ENCODE measurements around the gene BDH1.
A peak's percentile ranks its signal among the peaks of the same experiment; 100 is the strongest.
"Not testable (repeated sequence)": the region's sequence is repeated elsewhere in the genome, so short reads cannot be mapped to it uniquely, and the experiment has no call there.

Gene BDH1, protein sequence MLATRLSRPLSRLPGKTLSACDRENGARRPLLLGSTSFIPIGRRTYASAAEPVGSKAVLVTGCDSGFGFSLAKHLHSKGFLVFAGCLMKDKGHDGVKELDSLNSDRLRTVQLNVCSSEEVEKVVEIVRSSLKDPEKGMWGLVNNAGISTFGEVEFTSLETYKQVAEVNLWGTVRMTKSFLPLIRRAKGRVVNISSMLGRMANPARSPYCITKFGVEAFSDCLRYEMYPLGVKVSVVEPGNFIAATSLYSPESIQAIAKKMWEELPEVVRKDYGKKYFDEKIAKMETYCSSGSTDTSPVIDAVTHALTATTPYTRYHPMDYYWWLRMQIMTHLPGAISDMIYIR

GRCh38 chr3:197555281-197556261 is at the start of gene BDH1:
TSS of gene BDH1 (minus strand) at chr3:197555968. CDS start at chr3:197546443, 9,525 bp downstream.
- DNase-seq: no peak

DNA sequence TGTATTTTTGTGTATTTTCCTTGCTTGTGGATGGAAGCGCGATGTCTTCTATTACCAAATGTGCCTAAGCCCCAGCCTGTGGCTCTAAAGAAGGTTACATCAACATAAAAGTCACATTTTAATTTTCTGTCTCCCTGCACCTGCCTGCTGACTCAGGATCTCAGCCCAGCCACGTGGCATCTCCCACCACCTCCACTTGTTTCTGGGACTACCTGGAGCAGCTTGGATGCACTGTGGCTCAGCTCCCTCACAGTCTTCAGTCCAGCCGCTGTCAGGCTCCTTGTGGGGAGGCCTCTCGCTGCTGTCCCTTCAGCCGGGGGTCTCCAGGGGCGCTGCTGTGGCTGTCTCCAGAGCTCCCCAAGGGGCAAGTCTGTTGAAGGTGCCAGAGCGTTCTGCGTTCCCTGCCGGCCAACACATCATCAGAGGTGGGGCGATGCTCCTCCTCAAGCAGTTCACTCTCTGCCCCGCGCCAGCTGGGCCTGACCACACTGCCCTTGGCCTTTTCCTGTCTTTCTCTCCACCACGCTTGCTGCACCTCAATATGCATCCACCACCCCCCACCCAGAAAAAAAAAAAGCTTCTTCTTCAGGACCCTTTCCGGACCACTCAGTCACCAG is 47.7 kb upstream of the BDH1 start:
- DNase-seq: no peak

- not testable (repeated sequence) for DNase-seq
These were observed 46.6 kb upstream of the BDH1 start for GRCh38 chr3:197602351-197602750.

- not testable (repeated sequence) for DNase-seq
These were observed 45.7 kb upstream of the BDH1 start for GRCh38 chr3:197601566-197601840.

- DNase-seq: no peak
These were observed 45.2 kb upstream of the BDH1 start for GRCh38 chr3:197600796-197601565.

GRCh38 chr3:197599089-197599765 is 43.5 kb upstream of the BDH1 start:
- DNase-seq: no peak

DNA sequence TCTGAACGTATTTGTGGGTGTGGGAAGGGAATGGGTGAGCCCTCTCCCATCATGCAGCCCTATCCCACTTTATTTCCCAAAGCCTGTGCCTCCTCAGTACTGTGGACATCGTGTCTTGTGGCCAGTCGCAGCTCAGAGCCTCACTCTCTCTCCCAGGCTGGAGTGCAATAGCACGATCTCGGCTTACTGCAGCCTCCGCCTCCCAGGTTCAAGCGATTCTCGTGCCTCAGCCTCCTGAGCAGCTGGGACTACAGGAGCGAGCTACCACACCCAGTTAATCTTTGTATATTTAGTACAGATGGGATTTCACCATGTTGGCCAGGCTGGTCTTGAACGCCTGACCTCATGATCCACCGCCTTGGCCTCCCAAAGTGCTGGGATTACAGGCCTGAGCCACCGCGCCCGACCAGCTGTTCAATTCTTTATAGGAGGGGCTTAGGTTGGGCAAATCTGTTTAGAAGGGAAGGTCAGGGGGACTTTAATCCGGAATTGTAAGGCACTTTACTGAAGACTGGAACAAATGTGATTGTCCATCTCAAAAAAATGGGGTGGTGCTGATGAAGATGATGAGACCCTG is 42.7 kb upstream of the BDH1 start:
- DNase-seq: no peak

DNA sequence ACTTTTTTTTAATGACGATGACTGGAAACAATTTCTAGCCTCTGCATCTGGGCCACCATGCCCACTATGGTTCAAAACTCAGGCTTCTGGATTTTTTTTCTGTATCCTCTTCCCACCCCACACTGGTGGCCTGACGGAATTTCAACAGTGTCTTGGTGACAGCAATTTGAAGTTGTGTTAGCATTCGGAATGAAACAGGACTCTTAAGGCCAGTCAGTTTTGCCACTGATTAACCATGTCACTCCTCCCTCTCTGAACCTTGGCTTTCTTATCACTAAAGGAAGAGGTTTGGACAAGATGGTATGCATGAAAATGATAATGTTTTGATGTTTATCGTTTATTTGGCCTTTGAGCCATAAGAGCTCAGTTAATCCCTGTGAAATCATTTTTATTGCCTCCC is 41.6 kb upstream of the BDH1 start:
- DNase-seq: no peak

DNA sequence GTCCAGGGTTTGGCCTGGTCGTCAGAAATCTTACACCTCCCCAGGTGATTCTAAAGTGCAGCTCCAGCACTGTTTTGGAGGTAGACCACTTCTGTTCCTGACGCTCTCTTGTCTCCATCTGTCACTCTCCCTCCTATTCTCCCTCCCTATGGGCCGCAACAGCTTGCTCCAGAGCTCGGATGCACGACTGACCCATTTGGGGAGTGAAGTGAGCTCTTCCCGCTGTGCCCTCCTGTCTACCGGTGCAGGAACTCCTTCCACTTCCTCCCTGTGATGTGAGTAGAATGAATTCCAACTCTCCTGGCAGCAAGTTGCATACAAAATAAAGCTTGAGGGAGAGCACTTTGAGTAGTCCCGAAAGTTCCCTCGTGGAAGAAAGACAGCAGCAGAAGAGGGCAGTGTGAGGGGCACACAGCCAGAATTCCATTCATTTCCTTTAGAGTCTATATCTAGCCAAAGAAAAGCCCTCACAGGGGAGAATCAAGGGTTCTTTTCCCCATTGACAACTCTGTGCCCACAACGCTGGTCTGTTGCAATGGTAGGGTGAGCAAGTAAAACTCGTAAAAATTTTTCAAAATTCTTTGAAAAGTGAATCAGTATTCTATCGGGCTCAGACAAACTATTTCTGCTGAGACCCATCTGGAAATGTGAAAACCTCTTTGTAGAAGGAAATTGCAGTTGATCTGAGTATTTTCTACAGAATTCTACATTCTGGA is 39.9 kb upstream of the BDH1 start:
- DNase-seq: no peak

DNA sequence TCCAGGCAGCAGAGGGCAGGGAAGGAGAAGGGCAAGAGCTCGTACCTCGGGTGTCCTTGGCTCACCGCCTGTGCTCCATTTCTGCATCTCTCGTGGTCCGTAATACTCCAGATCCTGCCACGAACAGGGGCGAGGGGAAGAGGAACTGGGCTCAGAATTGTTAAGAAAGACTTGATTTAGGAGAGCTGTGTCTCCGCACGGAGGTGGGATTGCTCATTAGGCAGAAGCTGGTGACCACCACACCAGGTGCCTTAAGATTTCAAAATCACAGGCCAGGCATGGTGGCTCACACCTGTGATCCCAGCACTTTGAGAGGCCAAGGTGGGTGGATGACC is 37.2 kb upstream of the BDH1 start:
- DNase-seq: no peak

DNA sequence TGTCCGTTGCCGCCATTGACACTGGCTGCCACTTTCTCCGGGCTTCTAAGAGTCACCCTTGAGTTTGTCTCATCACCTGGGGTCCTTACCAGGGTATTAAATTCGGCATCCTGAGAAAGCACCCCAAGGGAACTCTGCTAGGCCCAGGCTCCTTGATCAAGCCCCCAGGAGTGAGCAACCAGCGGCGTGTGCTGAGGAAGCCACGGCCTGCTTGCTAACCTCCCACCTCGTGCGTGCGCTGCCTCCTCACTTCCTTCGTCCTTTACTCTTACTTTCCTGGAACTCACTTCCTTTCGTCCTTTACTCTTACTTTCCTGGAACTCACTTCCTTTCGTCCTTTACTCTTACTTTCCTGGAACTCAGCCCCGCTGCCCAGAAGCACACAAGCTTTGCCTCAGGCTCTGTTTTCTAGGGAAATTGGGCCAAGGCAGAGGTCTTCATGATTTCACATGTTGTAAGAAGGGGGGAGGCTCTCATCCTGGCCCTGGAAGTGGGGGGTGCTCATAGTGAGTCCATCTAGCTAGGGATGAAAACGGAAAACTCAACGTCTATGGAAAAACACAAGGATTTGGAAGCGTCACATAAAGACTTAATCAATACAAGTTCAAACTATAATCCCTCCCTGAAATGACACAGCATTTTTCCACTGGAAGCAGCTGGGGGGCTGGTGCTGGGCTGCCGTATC is 36.7 kb upstream of the BDH1 start:
- no peak for DNase-seq

- DNase-seq: no peak
These were observed 36.0 kb upstream of the BDH1 start for GRCh38 chr3:197591816-197592215.

GRCh38 chr3:197590313-197590962 is 34.7 kb upstream of the BDH1 start:
- DNase-seq: peak; percentile 11

DNA sequence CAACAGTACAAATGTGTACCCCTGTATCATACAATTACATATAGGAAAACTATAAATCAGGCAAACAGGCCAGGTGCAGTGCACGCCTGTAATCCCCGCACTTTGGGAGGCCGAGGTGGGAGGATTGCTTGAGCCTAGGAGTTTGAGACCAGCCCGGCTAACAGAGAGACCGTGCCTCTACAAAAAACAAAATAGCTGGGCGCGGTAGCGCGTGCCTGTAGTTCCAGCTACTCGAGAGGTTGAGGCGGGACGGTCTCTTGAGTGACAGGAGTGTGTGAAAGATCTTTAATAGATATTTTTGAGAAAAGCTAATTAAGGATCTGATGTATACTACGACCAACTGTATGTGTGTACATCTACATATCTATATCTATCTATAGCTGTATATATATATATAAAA is 33.8 kb upstream of the BDH1 start:
- DNase-seq: no peak

- not testable (repeated sequence) for DNase-seq
These were observed 31.0 kb upstream of the BDH1 start for GRCh38 chr3:197586768-197587167.

- DNase-seq: no peak
These were observed 30.4 kb upstream of the BDH1 start for GRCh38 chr3:197586181-197586580.

GRCh38 chr3:197584733-197585132 is 29.0 kb upstream of the BDH1 start:
- no peak for DNase-seq

GRCh38 chr3:197583371-197583770 is 27.6 kb upstream of the BDH1 start:
- no peak for DNase-seq

DNA sequence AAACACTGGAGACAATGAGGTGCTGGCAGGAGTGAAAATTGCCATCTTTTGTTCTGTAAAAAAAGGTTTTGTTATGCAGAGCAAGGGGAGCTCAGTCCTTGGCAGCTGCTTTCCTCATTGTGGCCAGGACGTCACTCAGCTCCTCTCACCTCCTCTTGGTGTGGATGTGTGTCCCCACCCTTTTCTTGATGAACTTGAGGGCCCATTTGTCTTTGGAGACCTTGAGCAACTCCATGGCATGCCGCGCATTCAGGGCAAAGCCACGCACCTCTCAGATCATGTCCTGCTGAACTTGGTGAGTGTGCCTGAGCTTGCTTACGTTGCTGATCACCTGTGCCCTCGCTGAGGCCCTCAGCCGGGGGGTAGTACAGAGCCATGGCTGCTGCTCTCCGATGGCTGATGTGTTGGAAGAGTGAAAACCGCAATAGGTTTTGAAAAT is 24.5 kb upstream of the BDH1 start:
- no peak for DNase-seq

DNA sequence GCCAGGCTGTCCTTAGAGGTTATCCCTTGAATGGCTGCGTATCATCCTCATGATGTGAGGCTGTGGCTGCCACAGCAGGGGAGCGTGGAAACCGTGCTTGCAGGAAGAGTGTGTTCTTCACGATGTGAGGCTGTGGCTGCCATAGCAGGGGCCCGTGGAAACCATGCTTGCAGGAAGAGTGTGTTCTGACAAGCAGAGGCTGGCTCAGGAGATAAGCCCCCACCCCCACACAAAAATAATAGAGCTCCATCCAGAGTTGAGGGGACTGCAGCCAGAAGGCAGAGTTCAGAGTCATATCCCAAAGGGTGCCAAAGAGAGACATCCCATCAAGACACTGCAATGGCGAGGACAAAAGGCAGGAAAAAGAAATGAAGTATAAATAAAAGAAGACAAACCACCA is 22.6 kb upstream of the BDH1 start:
- no peak for DNase-seq
